ENCODE results near the gene ADD1.

The ADD1 gene

DNA sequence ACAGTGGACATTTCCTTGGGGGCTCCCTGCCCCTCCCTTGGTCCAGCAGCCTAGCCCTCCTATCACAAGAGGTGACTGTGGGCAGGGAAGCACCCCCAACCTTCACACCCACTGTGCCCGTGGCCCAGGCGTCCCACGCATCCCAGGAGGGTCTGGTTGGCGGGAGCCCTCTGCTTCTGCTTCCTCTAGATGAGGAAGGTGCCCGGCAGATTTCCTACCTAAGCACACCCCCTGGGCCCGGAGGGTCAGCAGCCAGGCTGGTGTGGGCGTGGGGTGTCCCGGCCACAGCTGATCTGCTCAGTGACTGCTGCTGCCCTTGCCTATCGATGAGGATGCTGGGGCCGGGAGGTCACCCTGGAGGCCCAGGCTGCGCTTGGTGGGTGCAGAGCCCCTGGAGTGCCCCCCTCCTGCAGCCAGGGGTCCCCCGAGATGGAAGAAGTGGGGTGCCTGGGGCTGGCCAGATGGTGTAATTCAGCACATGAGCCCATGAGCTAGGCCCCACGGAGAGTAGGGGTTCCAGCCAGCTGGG is 38.6 kb upstream of the ADD1 start:
- no peak for DNase-seq (ENCODE audit: low read depth in 3 of 3)

DNA sequence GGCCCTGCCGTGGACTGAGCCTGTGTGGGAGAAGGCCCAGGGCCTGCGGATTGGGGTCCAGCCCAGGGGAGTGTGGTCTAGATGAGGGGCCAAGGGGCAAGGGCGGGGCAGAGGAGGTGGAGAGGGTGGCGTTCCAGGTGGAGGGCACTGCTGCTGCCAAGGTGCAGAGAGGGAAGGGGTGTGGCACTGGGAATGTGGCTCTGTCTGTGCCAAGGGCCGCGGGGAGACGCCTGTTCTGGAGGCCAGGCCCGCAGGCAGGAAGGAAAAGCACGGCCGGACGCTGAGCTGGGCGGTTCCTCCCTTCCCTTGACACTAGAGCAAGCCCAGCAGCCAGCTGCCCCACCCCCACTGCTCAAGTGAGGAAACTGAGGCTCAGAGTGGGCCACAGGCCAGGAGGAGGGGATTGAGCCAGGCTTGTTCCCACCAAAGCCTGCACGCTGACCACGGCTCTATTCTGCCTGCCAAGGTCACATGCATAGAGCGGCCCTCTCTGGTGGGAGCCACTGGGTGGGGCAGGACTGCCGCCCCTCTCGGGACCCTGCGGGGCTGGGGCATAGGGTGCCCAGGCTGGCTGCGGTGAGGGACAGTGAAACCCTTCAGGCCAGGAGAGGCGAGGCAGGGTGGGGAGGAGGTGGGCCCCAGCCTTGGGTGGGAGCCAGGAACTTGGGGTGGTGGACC is 37.8 kb upstream of the ADD1 start:
- no peak for DNase-seq (ENCODE audit: low read depth in 3 of 3)

DNA sequence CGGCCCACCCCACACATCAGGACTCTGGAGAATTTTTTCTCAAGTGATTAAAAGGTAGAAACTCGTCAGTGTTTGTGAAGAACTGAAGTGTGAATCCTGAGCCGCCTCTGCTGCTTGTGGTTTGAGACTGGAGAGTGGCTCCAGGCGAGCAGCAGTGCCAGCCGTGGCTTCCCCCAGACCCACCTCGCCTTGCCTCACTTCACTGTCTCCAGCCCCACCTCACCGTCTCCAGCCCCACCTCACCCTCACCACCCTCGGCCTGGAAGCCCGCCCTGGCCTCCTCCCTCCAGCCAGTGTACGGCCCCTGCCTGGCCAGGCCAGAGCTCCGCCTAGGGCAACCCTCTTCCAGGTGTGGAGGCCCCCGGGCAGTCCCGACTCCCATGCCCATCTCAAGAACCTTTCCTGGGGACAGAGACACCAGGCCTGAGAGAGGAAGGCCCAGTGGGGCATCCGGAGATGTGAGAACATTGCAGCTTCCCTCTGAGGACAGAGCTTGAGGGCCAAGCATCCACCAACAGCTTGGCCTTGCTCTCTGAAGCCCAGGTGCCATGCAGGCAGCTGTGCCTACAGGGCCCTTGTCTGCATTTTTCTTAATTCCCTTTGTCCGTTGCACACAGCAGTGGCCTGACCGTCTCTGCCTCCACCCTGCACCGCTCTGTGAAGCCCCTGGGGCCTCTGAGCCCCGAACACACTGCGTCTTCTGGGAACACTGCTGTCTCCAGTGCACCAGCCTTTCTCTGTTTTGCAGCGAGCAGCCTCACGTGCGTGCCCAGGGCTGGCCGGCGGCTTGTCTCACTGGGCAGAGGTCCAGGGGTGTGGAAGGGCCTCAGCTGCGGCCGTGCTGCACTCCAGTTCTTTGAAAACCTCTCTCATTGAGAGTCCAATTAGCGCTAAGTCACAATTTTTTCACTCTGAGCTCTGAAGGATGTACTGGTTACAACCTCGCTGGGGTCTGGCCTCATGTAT is 37.0 kb upstream of the ADD1 start:
- no peak for DNase-seq (ENCODE audit: low read depth in 3 of 3)

DNA sequence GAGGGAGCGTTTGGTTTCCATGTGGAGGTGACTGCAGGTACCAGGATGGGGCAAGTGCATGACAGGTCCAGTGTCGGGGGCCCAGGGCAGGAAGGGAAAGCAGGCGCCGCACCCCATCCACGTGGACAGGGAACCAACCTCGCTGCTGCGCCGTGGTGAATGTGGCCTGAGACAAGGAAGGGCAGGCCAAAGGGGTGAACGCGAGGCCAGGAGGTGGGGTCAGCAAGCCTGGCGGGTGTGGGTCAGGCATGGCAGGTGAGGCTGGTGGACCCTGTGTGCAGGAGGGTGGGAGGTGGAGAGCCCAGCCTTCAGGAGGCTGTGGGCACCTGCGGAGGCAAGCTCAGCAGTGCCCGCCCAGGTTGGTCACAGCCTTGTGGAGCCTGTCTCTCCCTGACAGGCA is 36.1 kb upstream of the ADD1 start:
- DNase-seq (ENCODE audit: low read depth in 3 of 3), result no peak

DNA sequence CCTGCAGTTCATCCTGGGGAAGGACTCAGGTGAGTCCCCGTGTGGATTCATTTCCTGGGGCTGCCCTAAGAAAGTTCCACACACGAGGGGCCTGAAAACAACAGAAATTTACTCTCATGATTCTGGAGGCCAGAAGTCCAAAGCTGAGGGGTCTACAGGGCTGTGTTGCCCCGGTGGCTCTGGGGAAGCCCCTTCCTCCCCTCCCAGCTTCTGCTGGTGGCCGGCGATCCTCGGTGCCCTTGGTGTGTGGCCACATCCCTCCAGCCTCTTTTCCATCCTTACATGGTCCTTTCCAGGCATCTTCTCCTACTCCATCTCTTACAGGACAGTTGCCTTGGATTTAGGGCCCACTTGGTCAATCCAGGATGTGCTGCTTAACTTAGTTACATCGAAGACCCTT is 35.6 kb upstream of the ADD1 start:
- DNase-seq (ENCODE audit: low read depth in 3 of 3), result no peak

DNA sequence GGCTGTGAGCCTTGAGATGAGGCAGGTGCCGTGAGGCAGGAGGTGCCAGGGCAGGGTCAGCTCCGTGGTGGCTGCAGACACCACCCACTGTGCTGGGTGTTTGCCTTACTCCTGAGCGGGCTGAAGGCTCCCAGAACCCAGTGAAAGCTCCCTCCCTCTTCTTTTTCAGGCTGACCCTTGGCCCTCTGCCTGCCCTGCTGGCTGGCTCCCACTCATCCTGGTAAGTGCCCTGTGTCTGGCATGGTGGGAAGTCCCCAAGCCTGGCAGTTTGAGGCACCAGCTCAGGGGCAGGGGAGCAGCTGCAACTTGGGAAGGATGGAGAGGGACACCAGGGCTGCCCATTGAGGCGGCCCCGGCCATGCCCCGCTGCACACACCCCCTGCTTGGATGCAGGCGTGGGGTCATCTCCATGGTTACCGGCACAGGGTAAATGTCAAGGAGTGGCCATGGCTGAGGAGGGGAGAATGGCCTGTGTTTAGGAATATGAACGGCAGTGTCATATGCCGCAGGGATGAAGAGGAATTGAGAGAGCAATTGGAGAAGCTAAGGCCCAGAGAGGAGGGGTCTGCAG is 33.9 kb upstream of the ADD1 start:
- DNase-seq (ENCODE audit: low read depth in 3 of 3), result no peak

DNA sequence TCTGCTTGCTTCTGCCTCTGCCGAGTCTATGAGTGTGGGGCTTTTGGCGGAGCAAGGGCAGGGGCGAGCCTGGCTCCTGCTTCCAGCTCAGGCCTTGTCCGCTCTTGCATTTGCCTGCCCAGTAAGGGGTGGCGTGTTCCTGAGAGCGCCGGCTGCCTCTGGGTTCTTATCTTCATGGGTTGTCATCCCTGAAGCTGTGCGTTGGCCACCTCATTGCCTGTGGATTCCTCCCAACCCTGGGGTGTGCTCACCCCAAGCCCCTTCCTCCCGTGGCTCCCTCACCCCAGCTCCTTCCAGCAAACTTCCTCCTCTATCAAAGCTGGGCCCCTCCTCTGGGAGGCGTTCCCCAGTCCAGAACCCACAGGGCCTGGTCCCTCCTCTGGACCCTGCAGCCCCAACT is 33.3 kb upstream of the ADD1 start:
- no peak for DNase-seq (ENCODE audit: low read depth in 3 of 3)

DNA sequence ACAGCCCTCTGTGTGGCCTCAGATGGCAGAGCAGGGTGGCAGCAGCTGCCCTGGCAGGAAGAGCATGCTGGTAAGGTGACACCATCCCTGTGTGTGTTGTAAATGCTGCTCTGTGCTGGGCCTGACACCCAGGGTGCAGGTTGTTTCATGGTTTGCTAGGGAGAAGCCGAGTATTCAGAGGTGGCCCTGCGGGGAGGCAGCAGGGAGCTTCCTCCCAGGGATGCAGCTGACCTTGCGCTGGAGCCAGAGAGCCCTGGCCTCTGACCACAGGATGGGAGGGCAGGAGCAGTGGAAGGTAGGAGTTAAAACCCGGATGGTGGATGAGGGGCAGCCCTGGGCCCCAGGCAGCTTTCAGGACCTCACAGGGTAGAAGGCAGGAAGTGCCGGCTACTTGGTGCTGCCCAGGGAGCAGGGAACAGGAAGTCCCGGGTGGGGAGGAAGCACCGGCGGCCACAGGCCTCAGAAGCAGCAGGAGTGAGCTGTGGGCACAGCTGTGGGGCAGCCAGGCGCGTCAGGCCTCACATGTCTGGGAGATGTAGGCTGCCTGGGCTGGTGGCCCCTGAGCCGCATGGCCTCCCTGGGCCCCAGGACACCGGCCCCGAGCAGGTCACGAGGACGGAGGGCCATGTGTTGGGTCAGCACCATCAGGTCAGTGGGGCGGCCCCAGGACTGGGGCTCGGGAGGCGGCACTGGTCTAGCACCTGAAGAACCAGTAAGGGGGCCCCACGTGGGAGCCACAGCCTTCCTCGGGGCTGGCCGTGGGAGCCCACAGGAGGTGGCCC is 31.6 kb upstream of the ADD1 start:
- DNase-seq (ENCODE audit: low read depth in 3 of 3), result peak in 1 of 3 experiments; percentile 38

DNA sequence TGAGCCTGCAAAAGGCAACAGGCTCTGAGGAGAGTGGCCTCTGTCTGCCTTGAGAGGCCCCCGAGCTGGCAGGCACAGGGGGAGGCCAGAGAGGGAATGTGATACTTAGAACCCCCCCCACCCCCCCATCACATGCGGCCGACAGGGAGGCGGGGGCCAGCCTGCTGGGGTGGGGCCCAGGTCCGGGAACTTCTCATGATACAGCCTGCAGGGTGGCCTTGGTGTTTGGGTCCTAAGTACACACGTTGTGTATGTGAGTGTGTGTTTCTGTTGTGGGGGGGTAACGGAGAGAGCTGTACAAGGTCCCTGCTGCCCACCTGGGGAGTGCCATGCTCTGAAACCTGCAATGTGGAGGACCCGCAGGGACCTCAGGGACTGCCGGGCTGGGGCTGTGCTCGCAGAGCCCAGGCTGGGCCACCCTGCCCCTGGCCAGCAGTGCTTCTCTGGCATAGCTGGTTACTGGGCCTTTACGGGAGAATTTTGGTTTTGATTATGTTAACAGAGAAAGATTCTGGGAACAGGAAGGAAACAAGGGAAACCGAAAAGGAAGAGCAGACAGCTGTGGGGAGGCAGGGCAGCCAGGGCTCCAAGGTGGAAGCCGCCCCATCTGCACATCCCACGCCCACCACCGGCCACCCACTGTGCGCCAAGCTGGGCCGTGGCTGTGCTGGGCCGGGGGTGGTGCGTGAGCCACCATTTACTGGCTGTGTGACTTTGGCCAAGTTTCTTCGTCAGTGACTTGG is 30.9 kb upstream of the ADD1 start:
- no peak for DNase-seq (ENCODE audit: low read depth in 3 of 3)

DNA sequence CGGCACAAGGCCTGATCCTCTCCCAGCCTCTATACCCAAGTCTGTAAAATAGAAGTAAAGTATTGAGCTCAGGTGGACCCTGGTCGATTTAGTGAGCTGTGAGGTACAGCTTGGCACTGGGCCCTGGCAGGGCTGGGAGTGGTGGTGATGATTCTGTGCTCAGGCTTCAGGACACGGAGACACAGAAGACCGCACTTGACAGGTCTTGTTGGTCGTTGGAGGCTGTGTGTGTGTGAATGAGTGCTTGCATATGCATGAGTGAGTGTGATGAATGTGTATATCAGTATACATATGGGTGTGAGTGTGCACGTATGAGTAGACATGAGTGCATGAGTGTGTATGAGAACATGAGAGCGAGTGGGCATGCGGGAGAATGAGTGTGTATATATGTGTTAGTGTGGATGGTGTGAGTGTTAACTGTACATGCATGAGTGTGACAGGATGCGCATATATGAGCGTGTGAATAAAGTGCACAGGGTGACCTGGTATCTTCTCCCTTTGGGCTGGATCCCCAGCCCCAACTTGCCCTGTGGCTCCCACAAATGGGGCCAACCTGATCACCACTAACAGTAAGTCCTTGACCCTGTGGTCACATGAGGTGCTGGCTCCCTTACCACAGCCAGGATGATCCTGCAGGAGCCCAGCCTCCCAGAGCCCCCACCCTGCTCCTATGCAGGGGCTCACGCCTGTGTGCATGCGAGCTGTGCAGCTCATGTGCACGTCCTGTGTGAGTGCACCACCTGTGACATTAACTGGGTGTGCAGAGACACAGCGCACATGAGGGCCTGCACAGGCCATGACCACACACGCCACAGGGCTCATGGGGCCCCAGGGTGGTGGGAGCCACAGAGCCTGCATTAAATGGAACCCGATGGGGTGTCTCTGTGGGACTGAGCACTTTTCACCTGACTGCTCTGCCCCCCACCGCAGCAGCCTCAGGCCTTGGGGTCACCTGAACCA is 29.9 kb upstream of the ADD1 start:
- no peak for DNase-seq (ENCODE audit: low read depth in 3 of 3)

DNA sequence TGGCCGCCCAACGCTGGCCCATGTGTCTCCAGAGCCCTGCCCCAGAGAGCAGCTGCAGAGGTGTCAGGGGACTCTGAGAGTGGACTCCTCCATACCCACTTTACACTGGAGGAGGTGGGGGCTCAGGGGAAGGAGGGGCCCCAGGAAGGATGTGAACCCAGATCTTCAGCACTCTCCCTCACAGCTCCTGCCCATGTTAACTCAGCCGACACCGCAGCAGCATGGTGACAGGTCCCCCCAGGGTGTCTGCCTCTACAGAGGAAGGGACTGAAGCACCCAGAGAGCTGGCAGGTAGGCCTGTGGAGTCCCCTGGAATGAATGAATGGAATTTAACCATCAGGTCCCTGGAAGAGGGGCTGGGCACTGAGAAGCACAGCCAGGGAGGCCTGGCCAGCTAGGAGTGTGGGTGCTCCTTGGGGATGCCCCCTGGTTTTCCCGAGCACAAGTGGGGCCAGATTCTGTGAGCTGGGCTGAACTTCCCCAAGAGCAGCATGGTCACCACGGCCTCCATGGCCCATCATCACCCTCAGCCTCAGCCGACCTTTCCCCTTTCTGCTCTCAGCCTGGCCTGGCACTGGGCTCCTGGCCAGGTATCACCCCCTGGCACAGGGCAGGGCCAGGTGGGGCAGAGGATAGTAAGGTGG is 28.9 kb upstream of the ADD1 start:
- DNase-seq (ENCODE audit: low read depth in 3 of 3), result no peak

DNA sequence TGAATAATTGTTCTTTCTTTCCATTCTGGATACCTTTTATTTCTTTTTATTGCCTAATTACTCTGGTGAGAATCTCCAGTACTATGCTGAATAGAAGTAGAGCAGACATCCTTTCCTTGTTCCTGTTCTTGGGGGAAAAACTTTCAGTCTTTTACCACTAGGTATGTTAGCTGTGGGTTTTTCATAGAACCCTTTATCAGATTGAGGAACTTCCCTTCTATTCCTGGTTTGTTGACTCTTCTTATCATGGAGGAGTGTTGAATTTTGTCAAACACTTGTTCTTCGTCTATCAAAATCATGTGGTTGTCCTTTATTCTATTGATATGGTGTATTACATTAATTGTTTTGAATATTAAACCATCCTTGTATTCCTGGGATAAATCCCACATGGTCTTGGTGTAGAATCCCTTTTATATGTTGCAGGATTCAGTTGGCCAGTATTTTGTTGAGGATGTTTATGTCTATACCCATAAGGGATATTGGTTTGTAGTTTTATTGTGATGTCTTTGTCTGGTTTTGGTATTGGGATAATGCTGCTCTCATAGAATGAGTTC is 27.2 kb upstream of the ADD1 start:
- no peak for DNase-seq (ENCODE audit: low read depth in 3 of 3)

DNA sequence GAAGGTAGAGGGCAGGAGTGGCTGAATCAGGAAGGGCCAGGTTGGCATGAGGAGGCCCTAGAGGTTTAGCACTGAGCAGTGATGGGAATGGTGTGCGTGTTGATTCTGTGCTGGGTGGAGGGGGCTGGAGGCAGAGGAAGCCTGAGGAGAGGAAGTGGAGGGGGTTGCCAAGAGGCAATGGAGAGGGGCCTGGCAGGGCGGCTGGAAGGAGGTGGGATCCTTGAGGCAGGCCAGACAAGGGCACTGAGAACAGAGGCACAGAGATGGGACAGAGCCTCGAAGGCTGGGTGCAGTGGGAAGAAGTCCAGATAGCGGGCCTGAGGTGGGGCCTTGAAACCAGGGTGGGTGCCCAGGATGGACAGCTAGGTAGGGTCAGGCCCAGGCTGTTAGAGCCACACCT is 26.5 kb upstream of the ADD1 start:
- no peak for DNase-seq (ENCODE audit: low read depth in 3 of 3)

DNA sequence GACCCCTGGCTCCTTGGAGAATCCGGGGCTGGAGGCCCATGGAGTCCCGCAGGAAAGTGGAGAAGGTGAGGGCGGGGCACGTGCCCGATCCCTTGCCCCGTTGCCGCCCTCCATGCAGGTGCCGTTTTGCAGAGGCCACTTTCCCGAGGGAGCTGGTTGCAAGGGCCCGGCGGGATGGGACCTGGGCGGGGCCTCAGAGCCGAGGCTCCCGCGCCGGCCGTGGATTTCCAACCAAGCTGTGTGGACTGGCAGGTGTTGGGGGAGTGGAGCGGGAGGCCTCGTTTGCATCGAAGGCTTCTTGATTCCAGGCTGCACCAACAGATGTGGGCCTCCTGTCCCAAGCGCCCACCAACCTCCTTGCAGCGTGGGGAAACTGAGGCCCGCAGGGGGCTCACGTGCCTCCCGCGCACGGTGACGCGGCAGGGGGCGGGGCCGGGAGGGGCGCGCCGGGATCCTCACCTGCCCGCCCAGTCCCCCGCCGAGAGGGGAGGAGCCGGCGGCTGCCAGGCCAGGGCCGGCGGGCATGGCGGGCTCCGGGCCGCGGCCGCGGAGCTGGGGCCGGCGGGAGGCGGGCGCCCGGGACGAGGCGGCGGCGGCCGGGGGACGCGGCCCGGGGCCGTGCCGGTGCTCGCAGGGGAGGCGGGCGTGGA is 25.8 kb upstream of the ADD1 start:
- DNase-seq (ENCODE audit: low read depth in 3 of 3), result no peak

DNA sequence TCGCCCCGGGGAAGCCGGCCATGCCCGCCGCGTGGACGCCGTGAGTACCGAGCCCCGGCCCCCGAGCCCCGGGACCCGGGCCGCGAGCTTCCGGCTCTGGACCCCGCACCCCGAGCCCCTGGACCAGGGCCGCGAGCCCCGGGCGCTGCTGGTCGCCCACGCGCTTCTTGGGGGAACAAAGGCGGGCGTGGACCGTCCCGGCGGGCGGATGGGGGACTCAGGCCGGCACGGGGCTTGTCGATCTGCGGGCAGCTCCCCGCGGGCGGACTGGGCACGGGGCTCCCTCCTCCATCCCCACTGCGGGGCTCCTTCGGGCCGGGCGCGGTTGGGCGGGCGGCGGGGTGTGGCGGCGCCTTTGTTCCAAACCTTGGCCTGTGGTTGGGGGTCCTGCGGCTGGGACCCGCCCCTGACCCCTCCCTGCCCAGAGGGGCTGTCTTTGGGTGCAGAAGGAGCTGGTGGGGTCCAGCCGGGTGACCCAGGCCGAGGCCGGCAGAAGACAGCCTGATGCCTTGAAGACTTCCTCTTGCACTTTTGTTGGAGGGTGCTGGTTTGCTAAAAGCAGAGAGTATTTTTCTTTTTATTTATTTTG is 25.2 kb upstream of the ADD1 start:
- no peak for DNase-seq (ENCODE audit: low read depth in 3 of 3)

DNA sequence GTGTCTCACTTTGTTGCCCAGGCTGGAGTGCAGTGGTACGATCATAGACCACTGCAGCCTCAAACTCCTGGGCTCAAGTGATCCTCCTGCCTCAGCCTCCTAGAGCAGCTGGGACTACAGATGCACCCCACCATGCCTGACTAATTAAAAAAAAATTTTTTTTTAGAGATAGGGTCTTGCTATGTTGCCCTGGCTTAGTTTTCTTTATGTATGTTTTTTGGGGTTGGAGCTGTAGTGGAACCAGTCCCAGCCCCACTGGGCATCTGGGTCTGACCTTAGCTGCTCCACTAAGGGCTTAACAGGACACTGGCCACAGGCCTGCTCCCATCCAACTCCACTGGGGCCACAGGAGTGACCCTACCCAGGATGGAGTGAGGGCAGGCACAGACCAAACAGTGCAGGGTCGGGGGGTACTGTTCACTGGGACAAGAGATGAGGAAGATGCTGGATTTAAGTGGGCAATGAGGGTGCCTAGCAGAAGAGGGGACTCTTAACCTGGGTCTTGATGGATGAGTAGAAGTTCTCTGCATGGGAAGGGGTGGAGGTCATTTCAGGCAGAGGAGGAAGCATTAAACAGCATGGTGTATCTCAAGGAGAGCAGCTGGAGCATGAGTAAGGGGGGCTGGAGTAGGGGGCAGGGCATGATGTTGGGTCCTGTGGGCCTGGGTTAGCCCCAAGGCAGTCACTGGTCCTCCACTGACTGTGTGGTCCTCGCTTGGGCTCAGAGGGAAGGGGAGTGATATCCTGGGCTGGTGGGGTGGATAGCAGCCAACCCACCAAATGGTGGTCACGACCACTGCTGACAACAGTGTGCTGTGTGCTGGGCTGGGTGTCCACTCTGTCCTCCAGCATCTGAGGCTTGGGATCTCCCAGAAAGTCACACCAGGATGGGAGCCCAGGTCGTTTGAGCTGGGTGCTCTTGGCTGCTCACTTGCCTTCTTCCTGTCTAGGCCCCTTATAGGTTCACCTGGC is 24.1 kb upstream of the ADD1 start:
- DNase-seq (ENCODE audit: low read depth in 3 of 3), result no peak

All from stimulated activated CD4-positive, alpha-beta T cell treated with anti-CD3 and anti-CD28 coated beads, TNF-alpha, amount 100 ng/mL, for 4 hours (primary cell).